GM21576 (cell line): ENCODE measurements around the gene SLC25A4.
A peak's percentile ranks its signal among the peaks of the same experiment; 100 is the strongest.
"Not testable (repeated sequence)": the region's sequence is repeated elsewhere in the genome, so short reads cannot be mapped to it uniquely, and the experiment has no call there.

Experiments used
- ATAC-seq: cut with Tn5 transposase; IDR thresholded peaks from one replicate; pipeline ENCODE4 v1.9.1; 2021; ENCODE audit warnings: mild to moderate bottlenecking, moderate library complexity; ENCODE audit not compliant: unreplicated experiment

The SLC25A4 gene

DNA sequence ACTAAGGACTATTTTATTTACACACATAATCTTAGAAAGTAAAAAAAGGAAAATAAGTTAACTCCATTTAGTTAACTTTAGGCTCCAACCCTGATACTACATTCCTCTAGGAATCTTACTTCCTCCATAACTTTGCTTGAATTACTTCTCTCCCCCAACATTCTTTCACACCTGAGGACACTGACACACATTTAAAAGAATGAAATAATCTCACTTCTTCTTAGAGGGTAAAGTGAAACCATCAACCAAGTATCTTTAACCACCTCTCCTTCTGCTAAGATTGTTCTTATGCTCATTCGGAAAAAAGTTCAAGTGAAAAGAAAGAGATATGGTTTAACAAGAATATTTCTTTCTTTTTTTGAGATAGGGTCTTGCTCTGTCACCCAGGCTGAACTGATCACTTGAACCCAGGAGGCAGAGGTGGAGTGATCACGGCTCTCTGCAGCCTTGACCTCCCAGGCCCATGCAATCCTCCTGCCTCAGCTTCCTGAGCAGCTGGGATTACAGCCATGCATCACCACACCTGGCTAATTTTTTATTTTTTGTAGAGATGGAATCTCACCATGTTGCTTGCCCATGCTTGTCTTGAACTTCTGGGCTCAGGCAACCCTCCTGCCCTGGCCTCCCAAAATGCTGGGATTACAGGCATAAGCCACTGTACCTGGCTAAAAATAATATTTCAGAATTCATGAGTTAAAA is 28.5 kb downstream of the SLC25A4 start:
- peak; percentile 86 for ATAC-seq

DNA sequence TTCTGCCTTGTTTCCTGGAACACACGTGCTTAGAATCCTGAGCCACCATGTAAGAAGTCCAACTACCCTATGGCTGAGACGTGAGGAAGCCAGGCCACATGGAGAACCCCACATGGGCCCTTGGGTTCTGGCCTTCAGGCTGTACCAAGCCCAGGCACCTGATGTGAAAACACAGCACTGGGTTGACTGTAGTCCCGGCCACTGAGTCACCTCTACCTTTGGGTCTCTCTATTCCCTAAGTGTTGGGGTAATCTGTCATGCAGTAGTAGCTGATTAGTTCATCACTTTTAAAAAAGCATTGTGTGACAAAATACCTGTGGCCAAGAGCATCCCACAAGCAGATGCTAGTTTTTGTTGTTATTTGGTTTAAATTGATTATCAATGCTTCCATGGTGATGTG is 36.4 kb downstream of the SLC25A4 start:
- no peak for ATAC-seq

DNA sequence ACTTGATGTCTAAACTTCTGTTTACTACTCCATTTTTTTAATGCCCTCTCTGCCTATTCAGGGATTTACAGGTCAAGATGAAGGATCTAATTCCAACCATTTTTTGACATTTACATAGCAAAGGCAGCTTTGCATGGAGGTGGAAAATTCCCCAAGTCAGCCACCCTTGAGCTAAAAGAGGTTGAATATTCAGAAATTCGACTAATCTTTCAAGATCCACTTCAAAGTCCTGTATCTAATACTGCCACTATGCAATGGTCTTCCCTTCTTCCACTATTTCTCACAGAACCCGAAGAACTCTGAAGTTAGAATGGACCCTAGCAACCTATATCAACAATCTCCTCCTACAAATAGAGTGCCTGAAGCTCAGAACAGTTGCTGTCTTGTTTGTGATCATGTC is 39.2 kb downstream of the SLC25A4 start:
- no peak for ATAC-seq

DNA sequence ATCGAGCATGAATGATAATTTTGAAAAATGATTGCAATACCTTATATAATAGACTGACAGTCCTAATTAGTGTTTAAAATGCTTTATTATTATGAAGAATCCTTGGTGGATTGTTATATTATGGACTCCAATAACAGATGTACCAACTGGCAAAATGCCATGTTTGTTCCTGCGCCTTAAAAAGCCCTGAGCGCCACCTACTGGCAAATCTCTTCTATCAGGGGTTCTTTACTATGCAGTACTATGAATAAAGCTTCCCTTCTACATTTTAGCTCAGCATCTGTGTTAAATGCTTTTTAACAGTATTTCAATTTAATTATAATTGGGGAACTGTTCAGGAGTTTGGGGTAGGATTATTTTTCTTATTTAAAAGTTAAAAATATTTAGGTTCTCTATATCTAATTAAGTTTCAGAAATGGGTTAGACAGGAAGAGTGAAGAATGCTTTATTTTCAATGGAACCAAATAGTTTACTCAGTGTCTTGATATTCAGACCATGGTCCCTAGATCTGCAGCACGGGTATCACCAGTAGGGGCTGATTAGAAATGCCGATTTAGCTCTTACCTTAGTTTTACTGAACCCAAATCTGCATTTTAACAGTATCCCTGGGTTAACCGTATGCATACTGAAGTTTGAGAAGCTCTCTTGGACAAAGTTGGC is 40.7 kb downstream of the SLC25A4 start:
- ATAC-seq, result peak; percentile 56

DNA sequence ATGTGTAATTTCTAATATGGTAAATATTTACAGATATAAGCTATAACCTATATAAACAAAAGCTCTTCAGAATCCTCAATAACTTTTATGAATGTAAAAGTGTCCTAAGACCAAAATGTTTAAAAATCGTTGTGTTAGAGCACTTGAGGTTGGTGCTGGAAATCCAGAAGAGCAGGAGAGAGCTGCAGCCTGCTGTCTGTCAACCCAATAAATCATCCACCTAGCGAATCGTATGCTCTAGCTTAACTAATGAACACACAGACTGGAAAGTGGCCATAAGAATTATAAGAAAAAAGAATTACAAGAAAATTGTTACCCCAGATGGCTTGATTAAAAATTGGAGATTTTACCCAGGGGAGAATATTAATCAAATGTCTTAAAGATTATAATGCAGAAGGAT is 43.7 kb downstream of the SLC25A4 start:
- no peak for ATAC-seq

DNA sequence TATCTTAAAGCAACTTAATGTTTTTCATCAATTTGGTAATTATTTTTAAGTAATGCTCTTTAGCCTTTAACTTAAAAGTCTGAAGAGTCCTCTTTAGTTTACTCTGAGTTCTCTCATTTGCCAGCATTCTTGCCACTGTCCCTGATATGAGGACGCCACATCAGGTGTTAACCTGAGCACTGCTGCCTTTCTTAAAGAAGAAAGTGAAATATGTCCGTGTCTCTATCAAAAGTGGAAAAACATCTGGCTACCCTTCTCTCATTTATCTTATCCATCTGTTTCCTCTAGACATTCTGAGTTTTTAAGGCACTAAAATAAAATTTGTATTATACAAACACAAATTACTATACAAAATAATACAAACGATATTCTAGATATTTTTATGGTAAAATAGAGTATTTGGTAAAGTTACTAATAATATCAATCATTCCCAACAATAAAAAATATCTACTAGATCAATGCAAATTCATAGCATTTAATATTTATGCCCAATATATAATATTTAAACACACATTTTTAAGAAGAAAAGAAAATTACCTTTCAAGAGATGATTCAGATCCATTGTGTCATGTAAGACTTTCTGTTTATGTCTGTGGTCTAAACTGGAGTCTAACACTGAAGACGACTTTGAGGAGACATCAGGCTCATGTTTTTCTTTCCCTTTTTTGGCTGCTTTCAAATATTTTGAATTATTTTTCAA is 46.7 kb downstream of the SLC25A4 start:
- ATAC-seq, result no peak

DNA sequence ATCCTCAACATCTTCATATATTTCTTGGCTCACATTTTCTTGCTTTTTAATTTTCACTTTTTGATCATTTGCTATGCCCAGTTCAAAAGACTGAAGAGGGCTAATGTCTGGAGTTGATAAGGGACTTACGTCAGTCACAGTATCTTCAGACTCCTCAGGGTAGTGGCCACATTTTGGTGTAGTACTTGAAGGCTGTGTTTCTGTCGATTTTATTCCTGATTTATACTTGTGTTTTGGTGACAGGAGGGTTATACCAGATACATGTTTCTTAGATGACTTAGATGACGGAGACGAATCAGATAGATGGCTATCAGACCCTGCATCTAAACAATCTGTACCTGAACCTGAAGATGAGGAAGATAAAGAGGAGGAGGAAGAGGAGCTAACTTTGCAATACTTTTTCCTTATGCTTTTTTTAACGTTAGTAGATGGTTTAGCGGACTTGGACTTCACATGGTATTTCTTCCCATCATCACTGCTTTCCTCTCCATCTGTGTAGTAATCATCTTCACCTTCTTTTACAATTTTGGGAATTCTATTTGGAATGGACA is 47.3 kb downstream of the SLC25A4 start:
- no peak for ATAC-seq

DNA sequence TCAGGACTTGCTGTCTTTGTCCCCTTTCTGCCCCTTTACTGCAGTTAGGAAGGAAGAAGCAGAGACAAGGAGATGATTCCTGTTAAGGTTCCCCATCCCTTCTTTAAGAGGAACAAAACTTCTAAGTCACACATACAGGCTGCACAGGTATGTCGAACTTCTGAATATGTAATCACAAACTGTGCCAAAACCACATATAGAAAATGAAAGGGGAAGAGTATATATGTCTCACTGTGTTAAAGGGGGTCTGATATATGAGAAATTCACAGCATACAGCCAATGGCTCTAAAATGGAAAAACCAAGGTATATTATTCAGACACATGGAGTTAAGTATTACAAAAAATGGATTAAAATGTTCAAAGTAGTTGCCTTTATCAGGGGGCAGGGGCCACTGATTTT is 49.0 kb downstream of the SLC25A4 start:
- peak; percentile 89 for ATAC-seq

DNA sequence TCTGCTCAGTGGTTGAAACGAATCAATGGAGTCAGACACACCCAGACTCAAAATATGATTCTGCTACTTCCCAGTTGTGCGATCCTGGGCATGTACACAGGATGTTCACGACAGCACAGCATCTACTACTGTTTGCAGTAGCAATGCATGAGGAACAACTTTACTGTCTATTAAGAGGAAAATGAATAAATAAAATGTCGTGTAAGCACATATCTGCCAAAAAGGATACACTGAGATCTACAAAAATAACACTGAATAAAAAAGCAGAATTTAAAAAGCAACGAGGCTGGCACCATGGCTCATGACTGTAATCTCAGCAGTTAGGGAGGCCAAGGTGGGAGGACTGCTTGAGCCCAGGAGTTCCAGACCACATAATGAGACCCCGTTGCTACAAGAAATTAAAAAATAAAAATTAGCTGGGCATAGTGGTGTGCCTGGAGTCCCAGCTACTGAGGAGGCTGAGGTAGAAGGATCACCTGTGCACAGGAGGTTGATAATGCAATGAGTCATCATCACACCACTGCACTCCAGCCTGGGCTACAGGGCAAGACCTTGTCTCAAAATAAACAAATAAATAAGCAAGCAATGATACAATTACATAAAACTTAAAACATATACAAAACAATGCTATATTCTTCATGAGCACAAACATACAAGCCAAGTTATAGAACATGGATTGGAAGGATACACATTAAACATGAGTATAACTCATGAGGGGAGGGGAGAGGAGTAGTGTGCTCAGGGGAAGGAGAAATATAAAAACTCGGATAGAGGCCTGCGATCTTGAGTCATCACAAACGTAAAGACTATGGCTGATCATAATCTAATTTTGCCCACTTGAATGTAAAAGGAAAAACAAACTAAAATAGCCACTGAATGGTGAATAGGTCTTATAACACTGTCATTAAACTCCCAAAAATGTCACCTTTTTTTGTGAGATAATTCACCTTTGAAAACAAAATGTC is 52.1 kb downstream of the SLC25A4 start:
- ATAC-seq, result no peak

DNA sequence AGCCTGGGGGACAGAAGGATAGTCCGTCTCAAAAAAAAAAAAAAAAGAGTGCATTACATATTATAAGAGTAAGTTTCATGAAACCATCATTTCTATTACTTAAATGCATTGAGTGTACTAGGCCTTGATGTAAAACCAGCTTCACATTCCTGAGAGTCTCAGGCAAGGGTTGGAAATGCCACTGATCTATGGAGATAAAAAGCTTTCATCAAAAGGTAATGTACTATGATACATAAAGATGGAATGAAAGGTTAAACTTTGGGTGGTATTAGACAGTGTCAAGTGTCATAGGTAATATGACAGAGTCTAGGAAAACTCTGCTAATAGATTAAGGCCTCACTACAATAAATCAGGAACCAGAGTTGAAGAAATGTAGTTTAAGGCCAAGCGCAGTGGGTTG is 53.4 kb downstream of the SLC25A4 start:
- no peak for ATAC-seq

DNA sequence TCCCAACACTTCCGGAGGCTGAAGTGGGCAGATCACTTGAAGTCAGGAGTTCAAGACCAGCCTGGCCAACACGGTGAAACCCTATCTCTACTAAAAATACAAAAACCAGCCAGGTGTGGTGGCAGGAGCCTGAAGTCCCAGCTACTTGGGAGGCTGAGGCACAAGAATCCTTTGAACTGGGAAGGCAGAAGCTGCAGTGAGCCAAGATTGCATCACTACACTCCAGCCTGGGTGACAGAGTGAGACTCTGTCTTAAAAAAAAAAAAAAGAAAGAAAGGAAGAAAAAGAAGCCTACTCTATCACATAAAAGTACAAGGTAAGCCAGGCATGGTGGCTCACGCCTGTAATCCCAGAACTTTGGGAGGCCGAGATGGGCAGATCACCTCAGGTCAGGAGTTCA is 55.1 kb downstream of the SLC25A4 start:
- not testable (repeated sequence) for ATAC-seq
